Renal cortex interstitium (tissue), 11 donors: ENCODE data around the gene SERPINA1. TPM values are rescaled to one million over a fixed set of nuclear protein-coding genes. Genes with fewer than 3 reads are reported as not detected.

Source experiments
- DNase-seq, 11 donors: peaks; one replicate each; pipeline ENCODE4 v3.0.0-alpha.2; 2013; ENCODE audit warnings: low read depth in 9 of 11, low spot score in 4 of 11; ENCODE audit errors: extremely low read depth in 1 of 11
- polyA plus RNA-seq, 3 donors: library from polyadenylated mRNA; unstranded; fragments of 120-200 nt; gene quantifications; one replicate each; pipeline ENCODE4 v1.2.1, GENCODE V29; 2013; ENCODE audit not compliant: insufficient read length in 3 of 3

Gene SERPINA1
- polyA plus RNA-seq, 3 donors: 91.5 to 94.4 (median 91.7) TPM

GRCh38 chr14:94405486-94405885 is 17.1 kb upstream of the SERPINA1 start:
- DNase-seq: no peak

GRCh38 chr14:94404561-94404960 is 16.2 kb upstream of the SERPINA1 start:
- DNase-seq: no peak

DNA sequence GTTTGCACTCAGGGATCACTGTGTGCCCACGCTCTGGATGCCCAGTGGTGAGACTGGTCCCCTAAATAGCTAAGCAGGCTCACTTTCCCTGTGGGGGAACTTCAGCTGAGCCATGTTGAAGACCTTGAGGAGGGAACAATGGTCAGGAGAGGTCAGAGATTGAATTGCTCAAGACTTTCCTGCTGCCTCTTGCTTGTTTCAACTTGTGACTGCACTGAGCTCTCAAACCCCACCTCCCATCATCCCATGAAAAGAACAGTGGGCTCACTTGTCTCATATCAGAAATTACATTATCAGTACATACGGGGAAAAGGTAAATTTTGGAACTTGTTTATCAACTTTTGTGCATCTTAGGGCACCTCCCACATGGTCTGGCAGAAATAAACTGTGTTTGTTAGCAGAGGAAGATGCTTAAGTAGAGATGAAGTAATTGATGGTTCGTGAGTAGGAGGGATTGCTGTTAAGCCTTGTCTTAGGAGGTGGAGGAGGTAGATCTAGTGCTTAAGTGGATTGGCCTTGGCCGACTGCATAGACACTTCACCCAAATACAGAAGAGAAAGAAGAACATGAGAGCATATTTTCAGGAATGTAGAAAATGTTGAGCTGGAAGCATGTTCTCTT is 15.0 kb upstream of the SERPINA1 start:
- no peak for DNase-seq

DNA sequence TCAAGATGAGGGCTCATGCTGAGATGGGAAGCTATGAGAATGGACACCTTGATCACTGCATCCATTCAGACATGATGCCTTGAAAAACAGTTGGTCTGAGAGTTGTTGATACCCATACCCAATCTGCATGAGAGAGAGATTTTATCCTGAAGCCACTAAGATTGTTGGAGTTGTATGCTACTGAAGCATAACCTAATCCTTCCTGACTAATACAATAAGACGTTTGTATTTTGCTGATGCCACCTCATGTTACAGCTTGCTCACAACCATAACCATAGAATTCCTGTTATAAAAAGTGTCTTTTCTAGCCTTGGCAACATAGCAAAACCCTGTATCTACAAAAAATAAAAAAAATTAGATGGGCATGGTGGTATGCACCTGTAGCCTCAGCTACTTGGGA is 12.7 kb upstream of the SERPINA1 start:
- no peak for DNase-seq

DNA sequence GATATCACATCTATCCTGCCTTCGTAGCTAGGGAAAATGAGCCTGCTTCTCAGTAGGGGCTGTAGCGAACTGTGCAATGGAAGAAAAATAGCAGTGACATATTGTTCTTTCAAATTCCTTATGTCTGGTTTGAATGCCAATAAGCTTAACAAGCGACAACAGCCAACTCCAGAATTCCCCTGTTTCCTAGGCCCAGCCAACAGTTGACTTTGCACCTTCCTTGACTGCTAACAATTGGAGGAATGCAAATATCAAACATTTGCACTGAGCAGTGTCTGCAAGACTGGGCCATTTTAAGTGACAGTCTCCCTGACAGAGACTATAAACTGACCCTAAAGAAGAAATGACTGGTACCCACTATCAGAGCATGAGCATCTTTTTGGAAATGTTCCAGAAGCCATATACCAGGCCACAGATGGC is 12.0 kb upstream of the SERPINA1 start:
- no peak for DNase-seq

DNA sequence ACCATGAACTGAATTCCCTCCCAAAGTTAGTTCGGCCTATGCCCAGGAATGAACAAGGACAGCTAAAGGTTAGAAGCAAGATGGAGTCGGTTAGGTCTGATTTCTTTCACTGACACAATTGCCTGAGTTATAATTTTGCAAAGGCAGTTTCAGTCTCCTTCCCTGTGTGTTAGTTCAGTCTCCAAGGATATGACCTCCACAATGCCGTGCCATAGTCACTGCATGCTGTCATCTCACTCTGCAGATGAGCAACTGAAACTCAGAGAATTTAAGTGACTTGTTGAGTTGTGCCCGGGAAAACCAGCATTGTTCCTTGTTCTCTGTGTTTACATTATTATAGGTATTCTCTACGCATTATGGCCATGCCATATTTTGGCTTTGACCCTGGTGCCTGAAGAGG is 10.1 kb upstream of the SERPINA1 start:
- no peak for DNase-seq

GRCh38 chr14:94398182-94398479 is 9.7 kb upstream of the SERPINA1 start:
- DNase-seq: no peak

GRCh38 chr14:94397289-94398181 is 9.1 kb upstream of the SERPINA1 start:
- DNase-seq: no peak

DNA sequence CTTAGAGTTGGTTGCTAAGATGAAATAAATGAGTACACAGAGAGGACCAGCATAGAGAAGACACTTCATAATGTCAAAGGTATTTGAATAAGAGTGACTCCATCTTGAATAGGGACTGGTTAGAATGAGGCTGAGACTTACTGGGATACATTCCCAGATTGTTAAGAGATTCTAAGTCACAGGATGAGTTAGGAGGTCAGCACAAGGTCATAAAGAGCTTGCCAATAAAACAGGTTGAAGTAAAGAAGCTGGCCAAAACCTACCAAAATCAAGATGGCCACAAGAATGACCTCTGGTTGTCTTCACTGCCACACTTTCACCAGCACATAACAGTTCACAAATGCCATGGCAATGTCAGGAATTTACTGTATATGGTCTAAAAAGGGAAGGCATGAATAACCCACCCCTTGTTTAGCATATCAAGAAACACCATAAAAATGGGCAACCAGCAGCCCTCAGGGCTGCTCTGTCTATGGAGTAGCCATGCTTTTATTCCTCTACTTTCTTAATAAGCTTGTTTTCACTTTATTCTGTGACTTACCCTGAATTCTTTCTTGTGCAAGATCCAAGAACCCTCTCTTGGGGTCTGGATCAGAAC is 8.3 kb upstream of the SERPINA1 start:
- DNase-seq: no peak

DNA sequence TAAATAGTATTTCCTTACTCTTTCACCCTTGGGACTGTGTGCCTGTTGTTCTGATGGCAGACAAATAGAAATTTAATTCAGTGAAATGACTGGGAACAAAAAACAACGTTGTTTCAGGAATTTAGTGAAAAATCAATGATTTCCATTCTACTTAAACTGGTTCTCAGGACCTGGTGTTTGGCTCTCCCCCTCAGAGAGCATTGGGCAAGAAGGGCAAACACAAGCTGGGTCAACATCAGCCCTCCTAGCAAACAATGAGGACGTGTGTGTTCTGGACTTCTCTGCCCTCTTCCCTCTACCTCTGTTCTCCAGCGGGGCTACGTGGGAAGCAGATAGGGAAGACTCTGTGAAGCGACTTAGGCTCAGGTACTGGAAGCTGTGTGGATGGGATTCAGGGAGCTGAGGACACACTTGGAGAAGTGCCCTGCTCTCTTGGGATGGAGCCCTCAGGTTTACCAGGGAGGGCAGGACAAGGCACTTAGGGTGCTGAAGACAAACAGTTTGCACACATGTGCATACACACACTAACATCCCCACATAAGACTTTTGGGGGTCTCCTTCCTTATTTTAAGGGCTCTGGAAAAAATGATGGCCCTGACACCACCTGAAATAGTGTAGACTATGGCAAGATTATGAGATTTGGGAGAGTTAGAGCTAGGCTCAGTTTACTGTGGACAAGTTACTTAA is 7.6 kb upstream of the SERPINA1 start:
- no peak for DNase-seq

GRCh38 chr14:94395282-94395887 is 7.0 kb upstream of the SERPINA1 start:
- no peak for DNase-seq

GRCh38 chr14:94394581-94395207 is 6.3 kb upstream of the SERPINA1 start:
- no peak for DNase-seq

DNA sequence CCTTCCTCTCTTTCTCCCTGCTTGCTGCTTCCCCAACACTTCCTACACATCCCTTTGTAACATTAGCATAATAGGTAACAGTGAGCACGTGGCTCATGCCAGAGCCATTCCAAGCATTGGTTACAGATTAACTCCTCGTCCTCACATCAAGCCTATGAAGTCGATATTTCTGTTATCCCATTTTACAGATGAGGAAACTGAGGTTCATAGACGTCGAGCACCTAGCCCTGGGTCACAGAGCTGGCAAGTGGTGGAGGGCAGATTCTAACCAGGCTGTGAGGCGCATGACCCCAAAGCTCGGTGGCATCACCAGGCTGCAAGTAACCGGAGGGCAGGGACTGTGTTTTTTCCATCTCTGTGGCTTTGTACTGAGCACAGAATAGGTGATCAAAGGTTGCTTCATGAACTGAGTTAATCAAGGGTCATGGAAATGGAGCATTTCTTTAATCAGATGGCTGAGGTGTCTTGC is 5.7 kb upstream of the SERPINA1 start:
- DNase-seq: no peak

GRCh38 chr14:94393474-94393873 is 5.1 kb upstream of the SERPINA1 start:
- DNase-seq: no peak

DNA sequence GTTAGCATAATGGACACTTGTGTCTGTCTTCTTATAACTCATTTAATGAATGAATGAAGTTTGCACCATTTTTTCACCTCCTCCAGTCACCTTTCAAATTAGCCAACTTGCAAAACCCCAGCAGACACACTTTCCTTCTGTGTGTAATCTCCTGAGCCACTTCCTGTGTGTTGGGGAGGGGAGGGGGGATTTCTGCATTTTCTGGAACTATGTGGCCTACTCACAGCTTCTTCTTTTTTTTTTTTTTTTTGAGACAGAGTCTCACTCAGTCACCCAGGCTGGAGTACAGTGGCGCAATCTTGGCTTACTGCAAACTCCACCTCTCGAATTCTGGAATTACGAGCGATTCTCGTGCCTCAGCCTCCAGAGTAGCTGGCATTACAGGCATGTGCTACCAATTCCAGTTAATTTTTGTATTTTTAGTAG is 4.1 kb upstream of the SERPINA1 start:
- DNase-seq: no peak

DNA sequence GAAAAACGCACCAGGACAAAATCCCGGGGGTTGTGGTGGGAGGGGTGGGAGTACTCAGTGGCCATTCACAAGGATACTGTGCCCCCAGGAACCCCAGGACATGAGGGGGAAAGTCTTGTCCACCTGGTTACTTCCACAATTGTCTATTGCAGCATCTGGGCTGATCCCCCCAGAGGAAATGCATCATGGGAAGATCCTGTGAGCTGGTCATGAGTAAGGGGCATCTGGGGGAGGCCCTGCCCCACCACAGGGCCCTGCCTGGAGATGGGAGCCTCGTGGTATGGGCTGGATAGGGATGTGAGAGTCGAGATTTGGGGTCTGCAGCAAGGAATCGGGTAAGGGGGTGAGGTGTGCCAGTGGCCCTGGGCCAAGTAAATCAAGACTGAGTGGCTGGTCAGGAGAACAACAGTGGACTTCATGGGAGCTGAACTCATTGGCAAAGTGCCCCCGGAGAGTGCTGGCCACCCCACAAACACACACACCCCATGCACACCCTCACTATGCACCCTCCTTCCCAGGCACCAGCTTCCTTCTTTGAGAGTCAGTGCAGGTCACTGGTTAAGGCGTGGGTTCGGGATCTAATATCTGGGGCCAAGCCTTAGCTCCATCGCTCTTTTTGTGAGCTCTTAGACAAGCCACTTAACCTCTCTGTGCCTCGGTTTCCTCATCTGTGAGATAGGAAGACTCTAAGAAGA is 3.0 kb upstream of the SERPINA1 start:
- DNase-seq: no peak

DNA sequence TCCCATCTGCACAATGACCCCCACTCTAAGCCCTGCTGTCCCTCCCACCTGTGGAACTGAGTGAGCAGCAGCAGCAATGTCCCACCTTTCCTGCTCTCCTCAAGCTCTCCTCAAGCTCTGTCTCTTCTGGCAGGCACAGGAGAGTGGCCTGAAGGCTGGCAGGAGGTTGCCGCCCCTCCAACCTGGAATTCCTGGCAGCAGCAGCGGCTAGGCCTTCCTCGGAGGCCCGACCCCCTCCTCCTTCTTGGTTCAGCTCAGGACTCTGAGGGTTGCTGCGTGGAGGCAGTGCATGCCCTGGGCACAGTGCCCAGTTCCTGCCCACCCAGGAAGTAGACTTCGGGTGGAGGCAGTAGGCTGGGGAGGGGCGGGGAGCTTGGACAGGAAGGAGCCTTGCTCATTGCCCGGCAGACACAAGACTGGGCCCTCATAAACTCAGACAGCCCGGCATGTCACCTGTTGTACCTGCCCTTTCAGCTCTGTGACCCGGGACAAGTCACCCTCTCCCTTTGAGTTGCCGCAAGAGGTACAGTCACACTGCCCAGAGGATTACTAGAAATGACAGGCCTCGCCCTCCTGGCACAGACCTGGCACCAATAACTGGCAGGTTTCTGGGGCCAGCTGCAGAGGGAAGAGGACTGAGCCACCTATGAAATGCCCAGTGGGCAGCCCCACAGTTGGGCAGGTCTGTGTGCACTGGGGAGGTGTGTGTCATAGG is 2.1 kb upstream of the SERPINA1 start:
- peak in 3 of 11 donors; percentile 7 to 9 (median 7) for DNase-seq
